NCI-H187 (cell line): ENCODE measurements around the gene DNAJC17.

Source experiments
- DNase-seq, 2 experiments: peaks; one replicate each; lab custom pipeline; 2025; lab: John Stamatoyannopoulos, UW

Gene DNAJC17

DNA sequence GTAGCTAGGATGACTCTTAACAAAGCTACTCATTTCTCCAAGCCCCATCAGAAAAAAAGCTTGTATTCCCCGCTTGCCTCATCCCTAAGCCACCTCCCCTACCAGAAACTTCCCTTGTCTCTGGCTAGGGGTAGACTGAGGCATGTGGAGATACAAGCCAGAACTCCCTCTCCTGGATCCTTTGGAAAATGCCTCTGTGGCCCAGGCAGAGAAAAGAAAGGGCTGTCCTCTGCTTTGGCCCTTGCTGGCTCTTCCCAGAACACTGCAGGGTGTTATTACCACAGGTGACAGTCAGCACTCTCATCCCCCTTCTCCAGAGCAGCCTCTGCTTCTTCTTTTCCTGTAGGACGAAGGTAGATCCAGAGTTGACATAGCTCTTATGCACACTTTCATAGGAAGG is 67.4 kb downstream of the DNAJC17 start:
- no peak for DNase-seq

- DNase-seq, result no peak
Observed at GRCh38 chr15:40739047-40739446, 68.2 kb downstream of the DNAJC17 start.

DNA sequence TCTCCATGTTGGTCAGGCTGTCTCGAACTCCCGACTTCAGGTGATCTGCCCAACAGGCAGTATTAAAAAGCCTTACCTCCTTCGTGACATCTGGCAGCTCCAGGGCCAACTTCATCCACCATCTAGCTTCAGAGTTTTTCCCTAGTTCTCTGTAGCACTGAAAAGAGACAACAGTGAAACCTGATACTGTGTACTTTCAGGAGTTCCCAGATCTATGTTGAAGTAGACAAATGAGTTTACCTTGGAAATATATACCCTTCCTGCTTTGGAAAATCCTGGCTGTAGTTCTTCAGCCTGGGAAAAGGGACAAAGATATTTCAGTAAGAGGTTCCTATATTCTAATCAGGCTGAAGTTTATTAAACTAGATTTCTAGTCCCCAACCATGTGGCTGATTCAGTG is 70.2 kb downstream of the DNAJC17 start:
- DNase-seq, result no peak

- no peak for DNase-seq
Observed at GRCh38 chr15:40736575-40736974, 70.7 kb downstream of the DNAJC17 start.

DNA sequence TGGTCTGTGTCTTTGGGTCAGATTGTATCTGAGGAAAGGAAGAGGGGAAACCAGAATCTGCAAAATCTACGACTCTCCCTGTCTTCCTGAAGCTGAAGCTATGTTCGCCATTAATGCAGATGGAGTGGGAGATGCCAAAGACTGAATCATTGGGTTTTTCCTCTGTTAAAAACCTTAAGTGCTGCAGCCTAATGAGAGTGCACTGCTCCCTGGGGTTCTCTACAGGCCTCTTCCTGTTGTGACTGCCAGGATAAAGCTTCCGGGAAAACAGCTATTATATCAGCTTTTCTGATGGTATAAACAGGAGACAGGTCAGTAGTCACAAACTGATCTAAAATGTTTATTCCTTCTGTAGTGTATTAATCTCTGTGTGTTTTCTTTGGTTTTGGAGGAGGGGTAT is 76.2 kb downstream of the DNAJC17 start:
- no peak for DNase-seq

- DNase-seq, result no peak
Observed at GRCh38 chr15:40723919-40724318, 83.4 kb downstream of the DNAJC17 start.

- DNase-seq, result no peak
Observed at GRCh38 chr15:40722934-40723333, 84.3 kb downstream of the DNAJC17 start.

GRCh38 chr15:40722354-40722753 is 84.9 kb downstream of the DNAJC17 start:
- no peak for DNase-seq

- no peak for DNase-seq
Observed at GRCh38 chr15:40721701-40722100, 85.6 kb downstream of the DNAJC17 start.

DNA sequence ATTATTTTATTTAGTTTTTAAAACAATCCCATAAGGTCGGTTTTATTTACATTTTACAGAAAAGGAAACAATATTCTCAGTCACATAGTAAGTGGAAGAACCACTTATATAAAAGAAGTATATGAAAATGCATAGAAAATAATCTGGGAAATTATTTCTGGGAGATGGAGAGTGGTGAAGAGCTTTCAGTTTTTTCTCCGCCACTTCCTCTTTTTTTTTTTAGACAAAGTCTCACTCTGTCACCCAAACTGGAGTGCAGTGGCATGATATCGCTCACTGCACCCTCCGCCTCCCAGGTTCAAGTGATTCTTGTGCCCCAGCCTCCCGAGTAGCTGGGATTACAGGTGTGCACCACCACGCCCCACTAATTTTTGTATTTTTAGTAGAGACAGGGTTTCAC is 91.1 kb downstream of the DNAJC17 start:
- no peak for DNase-seq
